GM18858 (cell line): ENCODE results near the gene IL13.
"Not testable (repeated sequence)": the region's sequence is repeated elsewhere in the genome, so short reads cannot be mapped to it uniquely, and the experiment has no call there.

ENCODE experiments used
- ATAC-seq: cut with Tn5 transposase; IDR thresholded peaks from one replicate; pipeline ENCODE4 v1.9.1; 2021; ENCODE audit not compliant: unreplicated experiment

The IL13 gene

DNA sequence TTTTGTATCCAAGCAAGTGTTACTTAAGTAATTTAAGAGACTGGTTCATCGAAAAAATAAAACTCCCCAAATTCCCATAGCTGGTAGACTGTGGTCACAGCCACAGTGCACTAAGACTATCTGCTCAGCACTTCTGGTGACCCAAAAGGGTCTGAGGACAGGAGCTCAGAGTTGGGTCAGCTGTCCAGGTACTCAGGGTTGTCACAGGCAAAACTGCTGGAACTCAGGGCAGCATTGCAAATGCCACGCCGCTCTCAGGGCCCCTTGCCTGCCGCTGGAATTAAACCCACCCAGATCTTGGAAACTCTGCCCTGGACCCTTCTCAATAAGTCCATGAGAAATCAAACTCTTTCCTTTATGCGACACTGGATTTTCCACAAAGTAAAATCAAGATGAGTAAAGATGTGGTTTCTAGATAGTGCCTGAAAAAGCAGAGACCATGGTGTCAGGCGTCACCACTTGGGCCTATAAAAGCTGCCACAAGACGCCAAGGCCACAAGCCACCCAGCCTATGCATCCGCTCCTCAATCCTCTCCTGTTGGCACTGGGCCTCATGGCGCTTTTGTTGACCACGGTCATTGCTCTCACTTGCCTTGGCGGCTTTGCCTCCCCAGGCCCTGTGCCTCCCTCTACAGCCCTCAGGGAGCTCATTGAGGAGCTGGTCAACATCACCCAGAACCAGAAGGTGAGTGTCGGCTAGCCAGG is at the start of gene IL13:
Gene IL13 (plus strand): TSS at position 498 of the 705 bp plus-strand sequence. CDS start 14 bp downstream, at position 512.
- no peak for ATAC-seq

DNA sequence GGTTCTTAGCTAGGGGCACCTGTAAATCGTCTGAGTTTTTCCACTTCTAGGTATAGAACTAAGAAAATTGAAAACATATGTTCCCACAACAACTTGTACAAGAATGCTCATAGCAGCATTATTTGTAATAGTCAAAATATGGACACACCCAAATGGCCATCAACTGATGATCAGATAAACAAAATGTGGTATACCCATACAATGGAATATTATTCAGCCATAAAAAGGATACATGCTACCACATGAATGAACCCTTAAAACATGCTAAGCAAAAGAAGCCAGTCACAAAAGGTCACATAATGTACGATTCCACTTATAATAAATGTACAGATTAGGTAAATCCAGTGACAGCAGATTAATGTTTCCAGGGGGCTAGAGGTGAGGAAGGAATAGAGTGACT is 46.0 kb upstream of the IL13 start:
- ATAC-seq: no peak

DNA sequence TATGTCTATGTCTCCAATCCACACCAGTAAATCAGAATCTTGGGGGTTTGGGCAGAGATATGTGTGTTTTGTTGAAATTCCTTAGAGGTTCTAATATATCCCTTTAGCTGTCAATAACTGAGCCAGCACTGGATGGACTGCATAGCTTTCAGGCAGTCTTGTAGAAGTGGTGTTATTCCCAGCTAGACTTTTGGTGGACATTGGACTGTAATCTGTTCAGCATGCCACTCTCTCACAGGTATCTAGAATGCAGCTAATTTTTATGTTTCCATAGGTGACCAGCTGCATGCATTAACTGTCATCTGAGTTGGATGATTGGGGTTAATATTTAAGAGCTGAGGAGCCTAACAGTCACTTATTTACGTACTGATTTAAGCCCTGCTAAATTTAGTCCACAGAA is 45.1 kb upstream of the IL13 start:
- no peak for ATAC-seq

DNA sequence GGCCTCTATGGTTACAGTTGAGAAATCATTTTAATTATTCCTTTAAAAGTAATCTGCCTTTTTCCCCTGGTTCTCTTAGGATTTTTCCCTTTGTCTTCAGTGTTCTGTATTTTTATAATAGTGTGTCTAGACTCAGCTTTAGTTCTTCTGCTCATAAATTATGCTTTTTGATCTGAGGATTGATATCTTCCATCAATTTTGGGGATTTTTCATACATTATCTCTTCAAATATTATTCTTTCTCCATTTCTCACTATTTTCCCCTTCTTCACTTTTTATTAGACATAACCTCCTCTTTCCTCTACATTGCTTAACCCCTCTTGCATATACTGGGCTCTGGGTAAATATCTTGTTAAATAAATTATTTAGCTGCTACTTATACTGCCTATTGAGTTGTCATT is 36.3 kb upstream of the IL13 start:
- ATAC-seq: no peak

DNA sequence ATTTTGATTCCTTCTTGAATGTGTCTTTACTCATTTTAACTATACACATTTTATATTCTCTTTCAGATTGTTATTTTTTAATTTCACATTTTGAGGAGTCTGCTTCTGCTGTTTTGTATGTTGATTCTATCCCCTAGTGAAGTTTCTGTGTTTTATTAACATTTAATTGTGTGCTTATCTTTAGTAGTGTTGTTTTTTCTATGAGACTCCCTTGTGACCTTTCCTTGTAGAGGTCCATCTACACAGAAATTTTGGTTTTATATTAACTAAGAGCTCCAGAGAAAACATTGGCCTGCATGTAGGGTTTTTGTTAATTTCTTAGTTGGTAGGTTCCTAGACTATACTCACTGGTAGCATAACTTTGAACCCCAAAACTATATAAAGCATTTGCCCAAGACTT is 35.4 kb upstream of the IL13 start:
- ATAC-seq: no peak

DNA sequence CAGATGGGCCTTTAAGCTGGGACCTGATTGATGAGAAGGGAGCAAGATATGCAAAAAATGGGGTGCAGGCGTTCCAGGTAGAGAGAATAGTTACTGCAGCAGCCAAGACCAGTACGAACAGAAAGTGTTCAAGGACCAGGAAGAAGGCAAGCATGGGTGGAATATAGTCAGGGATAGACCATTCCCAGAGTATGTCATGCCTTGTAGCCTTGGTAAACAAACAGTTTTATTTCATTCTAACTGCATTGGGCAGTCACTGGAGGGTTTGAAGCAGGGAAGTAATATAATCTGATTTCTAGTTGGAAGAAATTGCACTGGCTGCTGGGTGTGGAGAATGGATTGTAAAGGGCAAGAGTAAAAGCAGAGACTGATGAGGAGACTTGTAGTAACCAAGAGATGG is 30.5 kb upstream of the IL13 start:
- no peak for ATAC-seq

DNA sequence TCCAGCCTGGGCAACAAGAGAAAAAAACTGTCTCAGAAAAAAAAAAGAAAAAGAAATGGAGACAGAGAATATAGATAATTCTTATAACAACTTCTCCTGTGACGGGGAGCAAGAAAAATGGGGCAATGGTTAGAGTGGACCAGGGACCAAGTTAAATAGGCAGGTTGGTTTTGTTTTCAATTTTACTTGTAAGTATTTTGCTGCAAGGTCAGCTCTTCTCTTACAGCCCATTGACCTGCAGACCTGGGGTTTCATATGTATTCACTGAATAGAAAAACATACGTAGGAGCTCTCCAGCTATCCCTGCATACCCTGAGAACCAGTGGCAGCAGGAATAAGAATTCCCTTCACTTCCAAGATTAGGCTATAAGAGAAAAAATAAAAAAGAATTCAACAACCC is 29.2 kb upstream of the IL13 start:
- ATAC-seq: no peak

DNA sequence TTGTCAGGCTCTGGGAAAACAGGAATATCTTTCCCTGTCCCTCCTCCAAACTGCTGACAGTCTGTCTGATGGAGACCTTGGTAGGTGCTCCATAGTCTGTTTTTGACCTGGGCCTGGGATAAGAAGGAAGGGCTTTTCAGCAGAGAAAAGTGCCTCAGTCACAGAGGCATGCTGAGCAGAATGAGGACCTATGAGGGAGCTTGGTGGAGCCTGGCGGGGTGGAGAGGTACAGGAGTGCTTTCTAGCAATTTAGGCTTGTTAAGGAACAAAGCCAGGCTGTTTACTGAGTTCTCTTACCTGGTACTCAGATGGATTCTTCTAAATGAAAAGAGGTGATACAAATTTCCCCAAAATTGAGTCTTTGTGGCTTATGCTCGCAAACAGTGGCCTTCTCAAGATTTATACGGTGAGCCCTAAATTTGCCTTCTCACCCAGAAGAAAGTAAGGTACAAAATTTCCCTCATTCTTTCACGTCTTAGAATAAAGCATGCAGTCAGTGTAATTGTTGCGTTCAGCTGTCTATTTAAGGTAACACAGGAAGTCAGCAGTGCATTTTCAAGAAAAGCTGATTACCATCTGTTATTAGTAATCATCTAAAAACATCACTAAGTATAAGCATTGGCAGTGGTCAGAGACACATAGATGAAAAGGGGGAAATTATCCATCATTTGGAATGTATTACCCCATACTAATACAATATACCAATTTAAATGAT is 28.6 kb upstream of the IL13 start:
- peak; percentile 66 for ATAC-seq

DNA sequence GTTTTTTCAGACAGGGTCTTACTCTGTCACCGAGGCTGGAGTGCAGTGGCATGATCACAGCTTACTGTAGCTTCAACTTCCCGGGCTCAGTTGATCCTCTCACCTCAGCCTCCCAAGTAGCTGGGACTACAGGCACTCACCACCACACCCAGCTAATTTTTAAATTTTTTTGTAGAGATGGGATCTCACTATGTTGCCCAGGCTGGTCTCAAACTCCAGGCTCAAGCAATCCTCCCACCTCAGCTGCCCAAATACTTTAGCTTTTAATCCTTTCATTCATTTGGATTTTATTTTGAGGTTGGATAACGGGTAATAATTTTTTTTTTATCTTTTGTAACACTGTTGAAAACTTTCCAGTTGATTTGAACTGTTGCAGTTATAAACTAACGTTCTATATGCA is 24.4 kb upstream of the IL13 start:
- ATAC-seq: not testable (repeated sequence)

DNA sequence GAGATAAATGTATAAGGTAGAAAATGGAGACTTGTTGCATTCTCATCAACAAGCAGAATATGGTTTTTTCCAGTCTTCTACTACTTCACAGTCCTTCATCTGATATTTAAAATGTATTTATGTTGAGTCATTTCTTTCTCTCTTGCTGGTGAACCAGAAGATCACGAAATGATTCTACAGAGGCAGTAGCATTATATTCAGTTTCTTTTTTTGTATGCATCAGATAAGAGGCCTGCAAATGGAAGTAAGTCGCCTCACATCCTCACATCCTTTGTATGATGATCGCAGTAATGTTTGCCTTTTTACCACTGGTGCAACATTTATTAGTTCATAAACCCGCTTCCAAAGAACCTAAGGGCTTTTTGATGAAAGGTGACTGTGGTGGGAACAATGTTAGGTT is 22.1 kb upstream of the IL13 start:
- ATAC-seq: no peak

DNA sequence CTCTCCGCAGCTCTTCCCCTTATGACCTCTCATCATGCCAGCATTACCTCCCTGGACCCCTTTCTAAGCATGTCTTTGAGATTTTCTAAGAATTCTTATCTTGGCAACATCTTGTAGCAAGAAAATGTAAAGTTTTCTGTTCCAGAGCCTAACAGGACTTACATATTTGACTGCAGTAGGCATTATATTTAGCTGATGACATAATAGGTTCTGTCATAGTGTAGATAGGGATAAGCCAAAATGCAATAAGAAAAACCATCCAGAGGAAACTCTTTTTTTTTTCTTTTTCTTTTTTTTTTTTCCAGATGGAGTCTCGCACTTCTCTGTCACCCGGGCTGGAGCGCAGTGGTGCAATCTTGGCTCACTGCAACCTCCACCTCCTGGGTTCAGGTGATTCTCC is 20.7 kb upstream of the IL13 start:
- no peak for ATAC-seq

DNA sequence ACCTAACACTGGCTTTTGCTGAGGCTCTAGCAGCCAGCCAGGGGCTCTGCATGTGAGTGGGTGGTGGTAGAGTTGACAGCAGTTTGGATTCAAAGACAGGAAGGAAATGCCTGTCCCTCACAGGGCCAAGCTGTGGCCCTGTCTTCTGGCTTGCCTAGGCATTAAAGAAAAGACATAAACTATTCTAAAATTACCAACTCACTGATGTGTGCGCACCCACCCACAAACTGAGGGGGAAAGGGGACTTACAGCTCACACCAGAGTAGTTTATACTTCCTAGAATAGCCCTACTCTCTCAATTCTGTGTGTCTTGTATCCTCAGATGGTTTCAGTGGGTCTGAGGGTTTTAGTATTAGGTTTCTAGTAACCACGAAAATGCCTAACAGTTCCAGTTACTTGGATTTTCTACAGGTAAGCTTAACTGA is 18.3 kb upstream of the IL13 start:
- peak; percentile 52 for ATAC-seq

DNA sequence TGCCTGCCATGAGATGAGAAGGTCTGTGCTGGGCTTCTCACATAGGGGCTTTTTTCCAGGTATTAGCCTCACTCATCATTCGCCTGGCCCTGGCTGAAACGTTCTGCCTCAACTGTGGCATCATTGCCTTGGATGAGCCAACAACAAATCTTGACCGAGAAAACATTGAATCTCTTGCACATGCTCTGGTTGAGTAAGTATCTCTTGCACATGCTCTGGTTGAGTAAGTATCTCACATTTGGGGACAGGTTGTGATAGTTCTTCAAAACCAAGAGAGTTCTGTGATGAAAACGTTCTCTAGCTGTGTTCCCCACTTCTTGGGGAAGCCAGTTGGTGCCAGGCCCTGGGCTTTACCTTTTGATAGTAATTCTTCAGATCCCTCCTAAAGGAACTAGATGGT is 17.4 kb upstream of the IL13 start:
- ATAC-seq: peak; percentile 28

DNA sequence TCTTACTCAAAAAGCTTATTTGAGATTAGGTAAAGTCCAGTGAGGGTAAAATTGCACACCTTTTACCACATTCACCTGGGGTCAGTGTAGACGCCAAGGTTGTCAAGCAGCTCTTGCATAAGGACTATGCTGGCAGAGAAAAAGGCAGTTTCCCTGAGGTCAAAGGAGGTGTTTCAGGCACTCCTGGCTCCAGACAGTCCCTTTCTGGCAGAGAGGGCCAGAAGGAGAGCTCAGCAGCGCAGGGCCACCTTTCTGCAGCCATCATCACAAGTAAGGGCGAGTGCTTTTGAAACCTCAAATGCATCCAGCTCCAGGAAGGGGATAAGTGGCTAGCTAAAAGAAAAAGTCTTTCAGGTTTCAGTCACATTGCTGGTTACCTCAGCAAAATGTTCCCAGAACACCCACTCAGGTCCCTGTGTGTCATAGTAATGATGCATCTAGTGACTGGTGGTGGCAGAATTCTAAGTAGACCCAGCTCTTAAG is 16.7 kb upstream of the IL13 start:
- ATAC-seq: peak; percentile 40

DNA sequence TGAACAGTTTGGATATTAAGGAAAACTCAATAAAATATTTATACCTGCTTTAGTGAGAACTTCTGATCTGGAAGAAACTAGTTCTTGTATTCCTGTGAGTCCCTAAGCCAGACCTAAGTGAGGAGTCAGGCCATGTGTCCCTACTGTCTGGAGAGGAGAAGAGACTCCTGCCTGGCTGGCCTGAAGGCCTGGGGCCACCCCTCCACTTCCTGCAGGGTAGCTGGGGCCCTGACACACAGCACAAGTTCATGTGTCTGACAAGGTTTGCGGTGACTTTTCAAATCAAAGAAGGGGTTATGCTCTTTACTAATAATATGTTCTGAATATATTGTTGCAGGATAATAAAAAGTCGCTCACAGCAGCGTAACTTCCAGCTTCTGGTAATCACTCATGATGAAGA is 16.1 kb upstream of the IL13 start:
- ATAC-seq: no peak

DNA sequence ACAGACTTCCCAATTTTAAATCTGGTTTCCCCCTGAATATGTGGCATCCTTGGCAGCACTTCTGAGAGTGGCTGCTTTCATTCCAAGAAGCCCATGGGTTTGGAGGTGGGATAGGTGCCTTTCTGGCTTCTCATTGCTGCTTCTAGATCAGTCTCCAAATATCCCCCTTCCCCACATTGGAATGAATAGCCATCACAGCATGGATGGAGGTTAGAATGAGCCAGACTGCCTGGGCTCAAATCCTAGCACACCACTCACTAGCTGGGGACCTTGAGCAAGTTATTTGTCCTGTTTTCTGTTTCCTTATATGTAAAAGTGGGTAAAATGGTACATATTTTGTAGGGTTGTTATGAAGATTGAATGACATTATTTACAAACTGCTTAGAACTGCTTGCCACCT is 13.8 kb upstream of the IL13 start:
- no peak for ATAC-seq

DNA sequence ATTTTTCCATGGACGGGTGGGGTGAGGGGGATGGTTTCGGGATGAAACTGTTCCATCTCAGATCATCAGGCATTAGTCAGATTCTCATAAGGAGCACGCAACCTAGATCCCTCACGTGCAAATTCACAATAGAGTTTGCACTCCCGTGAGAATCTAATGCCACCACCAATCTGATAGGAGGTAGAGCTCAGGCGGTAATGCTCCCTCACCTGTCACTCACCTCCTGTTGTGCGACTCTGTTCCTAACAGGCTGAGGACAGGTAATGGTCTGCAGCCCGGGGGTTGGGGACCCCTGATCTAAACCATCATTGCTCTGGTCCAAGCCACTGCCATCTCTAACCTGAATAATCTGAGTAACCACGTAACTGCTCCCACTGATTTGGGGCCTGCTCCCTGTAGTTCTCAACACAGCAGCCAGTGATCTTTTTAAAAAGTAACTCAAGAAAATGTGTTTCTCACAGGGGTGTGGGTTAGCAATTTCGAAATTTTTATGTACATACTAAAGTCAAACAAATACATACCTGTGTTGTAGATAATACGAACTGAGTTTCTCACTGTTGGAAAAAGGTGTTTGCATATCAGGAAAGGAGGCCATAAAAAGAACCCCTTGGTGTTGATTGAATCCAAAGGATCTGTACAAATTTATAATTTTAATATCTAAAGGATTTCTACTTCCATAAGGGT is 11.2 kb upstream of the IL13 start:
- ATAC-seq: no peak

DNA sequence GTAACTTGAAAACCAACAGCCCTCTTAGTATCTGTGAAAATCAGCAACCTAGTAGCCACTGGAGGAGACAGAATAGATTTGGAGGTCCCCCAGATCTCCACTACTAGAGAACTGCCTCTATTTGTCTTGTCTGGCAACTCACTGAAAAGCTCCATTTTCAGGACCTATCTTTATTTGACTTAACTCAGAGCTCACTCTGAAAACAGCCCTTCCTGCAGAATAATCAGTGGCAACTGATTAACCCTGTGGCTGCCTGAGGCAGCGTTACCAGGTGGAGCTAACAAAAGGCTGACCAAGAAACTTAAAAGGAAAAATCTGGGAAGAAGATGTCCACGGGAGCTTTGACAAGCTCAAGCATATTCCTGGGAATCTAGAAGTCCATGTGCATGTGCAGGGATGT is 10.5 kb upstream of the IL13 start:
- no peak for ATAC-seq

DNA sequence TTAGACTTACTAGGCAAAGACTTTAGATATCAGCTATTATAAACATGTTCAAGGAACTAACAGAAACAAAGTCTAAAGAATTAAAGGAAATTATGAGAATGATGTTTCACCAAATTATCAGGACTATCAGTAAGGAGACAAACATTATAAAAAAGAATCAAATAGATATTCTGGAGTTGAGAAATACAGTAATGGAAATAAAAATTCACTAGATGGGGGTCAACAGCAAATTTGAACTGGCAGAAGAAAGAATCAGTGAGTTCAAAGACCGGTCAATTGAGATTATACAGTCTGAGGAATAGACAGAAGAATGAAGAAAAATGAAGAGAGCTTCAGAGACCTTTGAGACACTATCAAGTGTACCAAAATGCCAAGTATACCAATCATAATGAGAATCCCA is 9.6 kb upstream of the IL13 start:
- ATAC-seq: no peak

DNA sequence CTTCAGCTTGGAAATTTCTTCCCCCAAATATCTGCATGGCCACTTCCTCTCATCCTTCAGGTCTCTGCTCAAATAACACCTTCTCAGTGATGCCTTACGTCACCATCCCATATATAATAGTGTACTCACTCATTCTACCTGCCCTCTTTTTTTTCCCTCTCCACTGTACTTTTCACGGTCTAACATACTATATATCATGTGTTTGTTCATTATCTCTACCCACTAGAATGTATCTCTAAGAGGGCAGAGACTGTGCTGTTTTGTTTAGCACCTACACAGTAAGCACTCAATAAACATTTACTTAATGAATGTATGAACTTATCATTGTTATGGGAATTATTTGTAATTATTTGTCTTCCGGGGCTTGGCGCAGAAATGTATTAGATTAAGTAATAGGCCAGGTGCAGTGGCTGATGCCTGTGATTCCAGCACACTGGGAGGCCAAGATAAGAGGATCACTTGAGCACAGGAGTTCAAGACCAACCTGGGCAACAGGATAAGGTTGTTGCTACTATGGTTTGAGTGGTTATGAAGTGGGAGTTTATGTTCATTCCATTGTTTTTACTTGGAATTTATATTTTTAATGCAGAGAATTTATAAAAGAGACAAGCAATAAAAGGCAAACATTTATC is 6.0 kb upstream of the IL13 start:
- no peak for ATAC-seq

DNA sequence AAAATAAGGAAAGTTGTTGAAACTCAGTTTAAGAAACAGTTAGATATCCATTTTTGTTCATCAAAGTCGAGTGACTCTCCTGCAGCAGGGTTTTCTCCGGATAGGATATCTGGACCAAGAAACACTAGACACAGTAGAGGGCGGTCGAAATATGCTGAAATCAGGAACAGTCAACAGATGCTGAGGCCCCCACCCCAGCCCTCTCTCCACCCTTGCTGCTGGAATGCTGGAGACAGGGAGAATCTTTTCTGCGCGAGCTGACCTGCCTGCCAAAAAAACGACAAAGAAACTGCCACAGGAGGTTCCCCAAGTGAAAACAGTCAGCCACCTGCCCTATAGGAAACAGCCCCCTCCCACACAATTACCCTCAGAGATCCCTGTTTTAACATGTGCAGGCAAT is 4.3 kb upstream of the IL13 start:
- ATAC-seq: no peak
